Epithelial cell of proximal tubule (primary cell): ENCODE measurements around the gene SLX9. TPM values are rescaled to one million over a fixed set of nuclear protein-coding genes. Genes with fewer than 3 reads are reported as not detected.

ENCODE experiments used
- DNase-seq: peaks from one replicate; pipeline ENCODE4 v3.0.0-alpha.2; 2011; ENCODE audit warnings: low read depth
- H3K4me3 ChIP-seq: 2 replicates; pipeline ENCODE4 v1.5.1; 2011; ENCODE audit warnings: low read depth, mild to moderate bottlenecking, low read length
- total RNA-seq: library from RNA; depleted of rRNA; stranded (reverse); fragments of >200 nt; gene quantifications from 2 replicates; pipeline ENCODE4 v1.2.3, GENCODE V29; 2015
- TF ChIP-seq, protein P1 (sequence below): conservative IDR thresholded peaks from 2 replicates; pipeline ENCODE4 v1.5.1; 2012; ENCODE audit warnings: low read depth, mild to moderate bottlenecking, low read length

Gene SLX9
- total RNA-seq, 1 donor from 2014 or later, result 52.1 TPM

DNA sequence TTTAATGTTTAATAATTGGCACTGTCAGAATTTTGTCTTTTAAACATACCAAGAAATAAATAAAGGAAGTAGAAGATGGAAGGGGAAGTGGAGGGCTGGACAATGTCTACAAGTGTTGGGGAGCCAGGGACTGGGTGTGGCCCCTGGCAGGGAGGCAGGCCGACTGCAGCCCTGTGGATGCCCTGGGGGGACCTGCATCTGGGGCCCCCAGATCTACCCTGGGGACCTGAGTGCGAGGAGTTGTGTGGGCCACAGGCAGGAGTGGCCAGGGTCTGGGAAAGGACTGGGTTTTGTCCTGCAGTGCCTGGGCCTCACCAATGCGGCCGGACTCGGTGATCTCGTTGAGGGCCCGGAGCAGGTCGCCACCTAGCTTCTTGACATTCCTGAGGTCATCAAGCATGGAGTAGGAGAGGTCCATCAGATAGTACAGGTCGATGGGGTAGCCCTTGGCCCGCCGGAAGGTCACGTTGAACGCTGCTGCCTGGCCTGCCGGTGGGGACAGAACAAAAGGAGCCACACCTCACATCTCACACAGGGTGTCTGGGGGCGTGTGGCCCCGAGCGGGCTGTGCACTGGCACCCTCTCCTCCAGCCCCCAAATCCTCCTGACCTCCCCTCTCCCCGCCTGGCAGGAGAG is 36.7 kb upstream of the SLX9 start:
- DNase-seq, result no peak
- TF ChIP-seq, protein P1, sequence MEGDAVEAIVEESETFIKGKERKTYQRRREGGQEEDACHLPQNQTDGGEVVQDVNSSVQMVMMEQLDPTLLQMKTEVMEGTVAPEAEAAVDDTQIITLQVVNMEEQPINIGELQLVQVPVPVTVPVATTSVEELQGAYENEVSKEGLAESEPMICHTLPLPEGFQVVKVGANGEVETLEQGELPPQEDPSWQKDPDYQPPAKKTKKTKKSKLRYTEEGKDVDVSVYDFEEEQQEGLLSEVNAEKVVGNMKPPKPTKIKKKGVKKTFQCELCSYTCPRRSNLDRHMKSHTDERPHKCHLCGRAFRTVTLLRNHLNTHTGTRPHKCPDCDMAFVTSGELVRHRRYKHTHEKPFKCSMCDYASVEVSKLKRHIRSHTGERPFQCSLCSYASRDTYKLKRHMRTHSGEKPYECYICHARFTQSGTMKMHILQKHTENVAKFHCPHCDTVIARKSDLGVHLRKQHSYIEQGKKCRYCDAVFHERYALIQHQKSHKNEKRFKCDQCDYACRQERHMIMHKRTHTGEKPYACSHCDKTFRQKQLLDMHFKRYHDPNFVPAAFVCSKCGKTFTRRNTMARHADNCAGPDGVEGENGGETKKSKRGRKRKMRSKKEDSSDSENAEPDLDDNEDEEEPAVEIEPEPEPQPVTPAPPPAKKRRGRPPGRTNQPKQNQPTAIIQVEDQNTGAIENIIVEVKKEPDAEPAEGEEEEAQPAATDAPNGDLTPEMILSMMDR, result no peak
- H3K4me3 ChIP-seq, result no peak overlapping the region

DNA sequence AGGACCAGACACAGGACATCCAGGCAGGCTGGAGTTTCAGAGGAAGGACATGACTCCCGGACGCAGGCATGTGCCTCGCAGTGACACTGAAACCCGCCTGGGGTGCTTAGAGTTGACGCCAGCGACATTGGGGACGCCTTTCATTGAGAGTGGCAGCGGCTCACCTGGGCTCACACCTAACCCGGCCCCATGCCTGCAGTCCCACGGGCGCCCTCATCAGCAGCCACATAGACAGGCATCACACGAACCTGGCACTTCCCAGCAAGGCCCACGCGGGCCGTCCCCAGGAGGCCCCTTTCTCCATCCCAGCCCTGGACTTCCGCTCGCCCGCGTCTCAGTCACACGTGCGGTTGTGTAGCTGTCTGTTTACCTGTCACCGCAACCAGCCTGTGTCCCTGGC is 36.1 kb upstream of the SLX9 start:
- DNase-seq, result no peak
- TF ChIP-seq, protein P1, result no peak
- H3K4me3 ChIP-seq, result no peak overlapping the region

DNA sequence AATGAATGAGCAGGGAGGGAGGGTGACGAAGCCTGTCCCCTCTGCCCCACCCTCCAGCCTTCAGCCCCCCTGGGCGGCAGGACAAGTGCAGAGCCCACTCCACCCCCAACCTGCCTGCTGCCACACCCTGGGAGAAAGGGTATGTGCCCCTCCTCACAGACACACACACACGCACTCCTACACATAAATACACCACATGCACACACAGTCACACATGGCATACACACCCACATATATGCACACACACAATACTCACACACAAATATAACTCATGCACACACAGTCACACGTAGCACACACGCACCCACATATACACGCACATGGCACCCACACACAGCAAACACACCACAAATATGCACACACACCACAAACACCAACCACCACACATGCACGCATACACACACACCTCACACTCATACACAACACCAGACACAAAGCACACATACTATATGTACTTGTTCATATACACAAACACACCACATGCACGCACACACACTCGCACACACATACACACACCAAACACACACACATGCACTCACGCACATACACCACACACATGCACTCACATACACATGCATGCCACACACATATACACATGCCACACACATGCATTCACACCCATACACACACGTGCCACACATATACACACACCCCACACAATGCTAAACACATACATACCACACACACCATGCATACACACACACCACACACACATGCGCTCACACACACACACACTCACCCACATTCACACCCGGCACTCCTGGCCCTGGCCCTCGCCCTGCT is 35.5 kb upstream of the SLX9 start:
- H3K4me3 ChIP-seq, result no peak overlapping the region
- DNase-seq, result no peak
- TF ChIP-seq, protein P1, result no peak

DNA sequence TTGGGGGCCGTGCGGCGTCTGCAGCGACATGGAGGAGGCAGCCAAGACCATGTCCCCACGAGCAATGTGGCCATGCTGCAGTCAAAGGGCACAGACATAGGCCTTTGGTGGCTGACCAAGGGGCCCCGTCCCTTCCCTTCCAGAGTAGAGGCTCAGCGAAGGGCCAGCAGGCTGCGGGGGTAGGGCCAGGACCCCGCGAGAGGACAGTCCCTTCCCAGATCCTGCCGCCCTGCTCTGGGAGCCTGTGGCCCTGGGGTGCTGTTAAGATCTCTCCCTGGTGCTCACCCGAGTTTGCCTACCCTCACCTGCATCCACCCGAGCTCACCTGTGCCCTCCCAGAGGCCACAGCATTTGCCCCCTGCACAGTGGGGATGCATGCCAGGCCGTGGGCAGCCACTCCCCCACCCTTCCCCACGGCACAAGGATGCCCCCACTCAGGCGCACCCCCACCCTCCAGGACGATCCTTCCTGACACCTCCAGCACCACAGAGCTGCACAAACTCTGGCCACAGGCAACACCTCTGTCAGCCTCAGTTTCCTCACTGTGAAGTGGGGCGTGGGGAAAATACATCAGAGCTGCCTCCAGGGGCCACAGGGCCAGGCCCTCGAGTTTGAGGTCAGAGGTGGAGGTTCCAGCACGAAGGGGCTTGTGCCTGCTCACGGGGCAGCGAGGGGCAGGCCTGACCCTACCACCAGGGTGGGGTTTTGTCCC is 34.7 kb upstream of the SLX9 start:
- no peak for DNase-seq
- TF ChIP-seq, protein P1, result no peak
- H3K4me3 ChIP-seq, result no peak overlapping the region

DNA sequence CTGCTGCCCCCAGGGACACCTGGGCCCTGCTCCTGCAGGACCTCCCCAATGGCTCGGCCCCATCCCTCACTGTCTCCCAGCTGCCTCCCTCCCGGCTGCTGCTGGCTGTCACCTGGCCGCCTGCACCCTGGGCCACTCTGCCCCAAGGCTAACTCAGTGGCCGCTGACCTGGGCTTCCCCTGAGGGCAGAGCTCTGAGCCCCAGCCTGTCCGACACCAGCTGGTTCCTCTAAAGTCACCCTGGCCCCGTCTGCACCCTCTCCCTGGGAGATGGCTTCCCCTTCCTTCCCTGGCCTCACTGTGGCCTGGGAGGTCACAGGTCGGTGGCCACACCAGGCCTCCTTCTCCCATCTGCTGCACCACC is 34.1 kb upstream of the SLX9 start:
- no peak overlapping the region for H3K4me3 ChIP-seq
- TF ChIP-seq, protein P1, result no peak
- DNase-seq, result no peak

DNA sequence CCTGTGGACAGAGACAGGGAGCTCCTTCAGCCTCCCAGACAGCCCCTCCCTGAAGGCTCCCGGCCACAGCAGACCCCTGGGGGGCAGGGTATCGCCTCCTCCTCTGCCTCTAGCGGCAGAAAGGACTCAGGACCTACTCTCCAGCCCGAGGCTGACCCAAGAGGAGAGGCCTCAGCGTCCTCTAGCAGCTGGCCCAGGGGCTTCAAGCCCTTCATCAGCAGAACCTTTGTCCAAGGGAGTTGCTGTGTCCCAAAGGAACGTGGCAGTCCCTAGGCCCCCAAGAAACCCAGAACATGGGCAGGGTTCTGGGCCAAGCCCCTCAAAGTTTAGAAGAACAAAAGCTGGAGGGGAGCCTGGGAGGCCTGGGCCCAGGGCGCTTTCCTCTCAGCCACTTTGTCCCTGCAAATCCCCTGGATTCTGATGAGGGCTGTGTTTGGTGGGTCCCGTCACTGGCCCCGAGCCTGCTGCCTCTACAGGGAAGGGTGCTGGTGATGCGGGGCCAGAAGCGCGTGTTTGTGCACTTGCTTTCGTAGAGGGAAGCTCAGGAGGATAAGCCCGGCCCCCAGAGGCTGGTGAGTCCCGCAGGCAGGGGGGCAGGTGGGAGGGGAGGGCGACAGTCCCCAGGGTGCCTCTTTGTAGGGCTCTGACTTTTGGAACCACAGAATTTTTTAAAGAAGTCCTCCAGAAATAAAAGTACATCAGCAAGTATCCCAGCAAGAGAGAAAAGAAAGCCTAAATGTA is 32.4 kb upstream of the SLX9 start:
- DNase-seq, result no peak
- TF ChIP-seq, protein P1, result no peak

More for the DNA sequence above, 32.4 kb upstream of the SLX9 start:
- no peak overlapping the region for H3K4me3 ChIP-seq
